HG03025 (cell line): ENCODE measurements around the gene TCERG1.
"Not testable (repeated sequence)": the region's sequence is repeated elsewhere in the genome, so short reads cannot be mapped to it uniquely, and the experiment has no call there.

Source experiments
- ATAC-seq: cut with Tn5 transposase; IDR thresholded peaks from one replicate; pipeline ENCODE4 v1.9.1; 2021; ENCODE audit warnings: mild to moderate bottlenecking, moderate library complexity; ENCODE audit not compliant: unreplicated experiment, low FRiP score

The TCERG1 gene

DNA sequence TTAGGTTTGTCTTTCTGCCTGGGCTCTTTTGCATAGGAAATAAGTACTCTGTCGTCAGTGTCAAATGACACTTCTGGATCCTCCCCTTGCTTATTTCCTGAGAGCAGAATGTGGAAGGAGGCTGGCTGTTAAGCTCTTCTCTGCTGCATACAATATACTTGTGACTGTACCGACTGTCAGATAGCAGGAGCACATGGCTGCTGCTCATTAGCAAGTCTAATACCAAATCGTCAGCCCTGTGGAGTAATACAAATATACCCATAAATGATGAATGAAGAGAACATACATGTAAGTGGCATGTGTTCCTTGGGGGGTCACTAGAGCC lies 69.0 kb downstream of the TCERG1 start, which contains the start of gene GPR151:
TSS of gene GPR151 (minus strand) at position 40 of the 325 bp plus-strand sequence. CDS start 77 bp downstream, outside the sequence.
- no peak for ATAC-seq

- no peak for ATAC-seq
Observed at GRCh38 chr5:146519554-146519953, 72.4 kb downstream of the TCERG1 start.

GRCh38 chr5:146520731-146521130 lies 73.6 kb downstream of the TCERG1 start:
- no peak for ATAC-seq

DNA sequence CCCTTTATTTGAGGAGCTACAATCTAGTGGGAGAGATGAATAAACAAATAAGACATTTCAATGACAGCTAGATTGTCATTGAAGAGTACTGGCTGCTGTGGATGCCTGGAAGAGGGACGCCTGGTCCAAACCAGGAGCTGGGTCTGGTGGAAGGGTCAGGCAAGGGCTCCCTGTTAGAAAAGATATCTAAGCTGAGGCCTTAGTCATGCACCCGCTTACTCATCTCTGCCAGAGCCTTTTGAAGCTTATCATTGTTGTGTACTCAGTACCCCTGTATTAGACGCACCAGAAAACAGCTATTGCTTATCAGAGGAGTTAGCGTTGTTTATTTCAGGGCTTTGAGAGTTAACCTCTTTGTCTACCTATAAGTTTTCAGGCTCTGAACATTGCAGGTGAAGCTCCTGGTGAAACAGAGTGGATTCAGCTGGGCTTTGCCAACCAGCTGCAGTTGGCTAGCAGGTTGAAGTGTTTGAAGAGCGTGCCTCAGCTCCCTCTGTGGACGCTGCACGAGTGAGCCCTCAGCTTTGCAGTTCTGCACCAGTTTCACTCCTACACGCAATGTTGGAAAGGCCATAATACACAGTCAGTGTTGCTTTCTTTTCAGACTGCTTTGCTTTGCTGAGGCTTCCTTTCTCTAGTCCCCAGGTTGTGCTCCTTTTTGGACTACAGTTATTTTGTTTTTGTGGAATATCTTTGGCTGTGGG lies 74.4 kb downstream of the TCERG1 start:
- ATAC-seq = no peak

- no peak for ATAC-seq
Observed at GRCh38 chr5:146523698-146524097, 76.6 kb downstream of the TCERG1 start.

- no peak for ATAC-seq
Observed at GRCh38 chr5:146527785-146528184, 80.7 kb downstream of the TCERG1 start.

- ATAC-seq = no peak
Observed at GRCh38 chr5:146528236-146528635, 81.1 kb downstream of the TCERG1 start.

DNA sequence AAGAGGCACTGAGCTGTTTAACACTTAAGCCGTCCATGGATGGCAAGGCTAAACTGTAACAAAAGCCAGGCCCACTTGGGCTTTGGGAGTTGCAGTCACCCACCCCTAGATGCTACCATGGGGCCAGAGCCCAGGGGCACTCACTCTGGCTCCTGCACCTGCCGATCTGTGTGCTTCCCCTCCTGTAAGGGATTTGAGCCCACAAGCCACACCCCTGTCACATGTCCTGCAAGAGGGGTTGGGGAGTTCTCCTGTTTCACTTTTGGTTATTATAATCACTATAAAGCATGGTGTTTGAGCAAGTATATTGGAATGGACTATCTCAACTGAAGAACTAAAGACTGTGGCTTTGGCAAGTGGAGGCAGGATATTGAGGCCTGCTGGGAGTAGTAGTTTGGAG lies 82.9 kb downstream of the TCERG1 start:
- ATAC-seq = no peak

- peak; percentile 95 for ATAC-seq
Observed at GRCh38 chr5:146533260-146533857, 86.2 kb downstream of the TCERG1 start.

GRCh38 chr5:146533882-146534281 lies 86.7 kb downstream of the TCERG1 start:
- no peak for ATAC-seq

GRCh38 chr5:146538432-146538831 lies 91.3 kb downstream of the TCERG1 start:
- ATAC-seq = no peak

- no peak for ATAC-seq
Observed at GRCh38 chr5:146539973-146540372, 92.8 kb downstream of the TCERG1 start.

DNA sequence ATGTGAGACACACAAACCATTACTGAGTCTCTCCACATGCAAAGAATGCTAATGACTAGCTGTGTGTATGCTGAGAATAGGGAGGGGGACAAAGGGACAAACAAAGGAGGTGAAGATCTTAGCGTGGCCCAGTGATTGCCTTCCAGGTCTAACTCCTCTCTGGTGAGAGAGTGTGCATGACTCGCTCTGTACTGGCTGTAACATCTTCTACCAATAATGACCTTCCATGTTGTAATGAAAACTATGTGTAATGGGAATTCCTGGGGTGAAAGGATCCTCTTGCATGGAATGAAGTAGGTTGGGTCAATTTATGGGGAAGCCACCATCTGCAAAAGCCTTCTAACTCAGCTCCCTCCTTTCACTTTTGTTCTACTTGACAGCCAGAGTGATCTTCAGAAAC lies 93.3 kb downstream of the TCERG1 start:
- no peak for ATAC-seq

GRCh38 chr5:146541958-146542849 lies 95.1 kb downstream of the TCERG1 start:
- peak; percentile 96 for ATAC-seq

GRCh38 chr5:146544232-146544631 lies 97.1 kb downstream of the TCERG1 start:
- no peak for ATAC-seq

DNA sequence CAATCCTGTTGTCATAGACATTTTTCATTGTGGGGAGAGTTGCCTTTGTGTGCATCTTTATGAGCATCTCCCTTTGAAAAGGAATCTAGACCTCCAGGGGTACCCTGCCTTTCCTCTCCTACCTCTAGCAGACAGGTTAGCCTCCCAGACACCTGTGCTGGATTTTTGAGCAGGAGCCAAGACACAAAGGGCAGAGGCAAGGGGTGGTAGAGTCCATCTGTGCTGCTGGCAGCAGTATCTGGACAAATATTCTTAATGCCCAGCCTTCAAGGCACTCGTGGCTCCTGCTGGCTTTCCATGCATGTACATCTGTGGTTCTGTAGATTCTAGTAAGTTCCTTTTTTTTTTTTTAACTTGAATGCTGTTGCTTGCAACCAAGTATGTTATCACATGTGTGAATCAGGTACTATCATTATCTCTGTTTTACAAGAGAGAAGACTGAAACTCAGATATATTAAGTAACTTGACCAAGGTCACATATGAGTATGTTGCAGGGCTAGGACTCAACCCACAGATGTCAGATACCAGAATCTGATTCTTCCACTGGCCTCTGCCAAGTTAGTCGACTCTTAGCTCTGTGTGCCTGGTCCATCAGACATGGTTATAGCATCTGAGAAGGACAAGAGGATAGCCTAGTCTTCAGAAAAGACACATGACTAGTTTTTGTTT lies 101.8 kb downstream of the TCERG1 start:
- ATAC-seq = no peak

DNA sequence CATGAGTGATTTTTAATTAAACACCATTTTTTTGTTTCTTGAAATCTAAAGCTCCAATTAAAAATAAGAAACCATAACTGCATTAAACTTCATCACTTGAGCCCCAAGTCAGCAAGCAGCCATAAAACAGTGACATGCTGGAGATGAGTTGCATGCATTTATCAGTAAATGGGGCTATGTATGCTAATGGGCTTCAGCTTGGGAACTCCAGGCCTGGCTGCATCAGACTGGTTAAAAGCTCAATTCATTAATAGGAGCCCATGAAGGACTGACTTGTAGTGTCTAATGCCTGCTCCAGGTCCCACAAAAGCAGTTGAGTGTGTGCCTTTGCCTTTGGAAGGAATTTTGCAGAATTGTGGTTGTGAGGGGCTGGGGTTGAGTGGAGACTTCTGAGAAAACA lies 102.5 kb downstream of the TCERG1 start:
- no peak for ATAC-seq

- ATAC-seq = no peak
Observed at GRCh38 chr5:146553446-146553845, 106.3 kb downstream of the TCERG1 start.

DNA sequence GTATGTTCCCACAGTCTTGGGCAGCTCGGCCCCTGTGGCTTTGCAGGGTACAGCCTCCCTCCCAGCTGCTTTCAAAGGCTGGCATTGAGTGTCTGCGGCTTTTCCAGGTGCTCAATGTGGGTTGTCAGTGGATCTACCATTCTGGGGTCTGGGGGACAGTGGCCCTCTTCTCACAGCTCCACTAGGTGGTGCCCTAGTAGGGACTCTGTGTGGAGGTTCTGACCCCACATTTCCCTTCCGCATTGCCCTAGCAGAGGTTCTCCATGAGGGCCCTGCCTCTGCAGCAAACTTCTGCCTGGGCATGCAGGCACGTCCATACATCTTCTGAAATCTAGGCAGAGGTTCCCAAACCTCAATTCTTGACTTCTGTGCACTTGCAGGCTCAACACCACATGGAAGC lies 109.8 kb downstream of the TCERG1 start:
- ATAC-seq = not testable (repeated sequence)

DNA sequence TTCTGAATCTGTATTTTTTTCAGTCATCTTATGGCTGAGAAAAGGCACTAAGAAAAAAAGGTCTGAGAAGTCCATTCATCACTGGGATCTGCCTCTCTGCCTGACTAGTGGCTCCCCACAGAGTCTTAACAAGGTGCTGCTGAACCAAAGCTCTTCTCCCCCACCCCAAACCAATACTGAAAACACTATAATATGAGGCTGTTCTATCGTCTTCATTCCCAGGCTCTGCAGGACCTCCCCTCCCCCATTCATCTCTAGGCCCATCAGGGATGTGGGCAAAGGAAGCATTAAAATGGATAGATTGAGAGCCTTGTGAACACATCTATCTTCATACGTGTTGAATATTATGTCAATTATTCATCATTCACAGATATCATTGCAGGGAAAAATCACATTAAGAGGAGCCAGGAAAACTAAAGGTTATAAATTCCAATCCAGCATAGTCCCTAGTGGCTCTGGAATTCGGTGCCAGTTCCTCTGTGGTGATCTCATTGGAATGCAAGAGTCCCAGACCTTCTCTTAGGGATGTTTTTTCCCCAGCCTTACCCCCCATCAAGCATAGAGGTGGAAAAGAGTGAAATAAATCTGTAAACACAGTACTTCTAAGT lies 113.2 kb downstream of the TCERG1 start:
- no peak for ATAC-seq
